OCI-M2 (cell line): Measurements from ENCODE around the gene PLIN5.
"Not testable (repeated sequence)": the region's sequence is repeated elsewhere in the genome, so short reads cannot be mapped to it uniquely, and the experiment has no call there.

Experiments used
- DNase-seq: peaks from one replicate; lab custom pipeline; 2025; ENCODE audit not compliant: unreplicated experiment; lab: John Stamatoyannopoulos, UW

The PLIN5 gene

DNA sequence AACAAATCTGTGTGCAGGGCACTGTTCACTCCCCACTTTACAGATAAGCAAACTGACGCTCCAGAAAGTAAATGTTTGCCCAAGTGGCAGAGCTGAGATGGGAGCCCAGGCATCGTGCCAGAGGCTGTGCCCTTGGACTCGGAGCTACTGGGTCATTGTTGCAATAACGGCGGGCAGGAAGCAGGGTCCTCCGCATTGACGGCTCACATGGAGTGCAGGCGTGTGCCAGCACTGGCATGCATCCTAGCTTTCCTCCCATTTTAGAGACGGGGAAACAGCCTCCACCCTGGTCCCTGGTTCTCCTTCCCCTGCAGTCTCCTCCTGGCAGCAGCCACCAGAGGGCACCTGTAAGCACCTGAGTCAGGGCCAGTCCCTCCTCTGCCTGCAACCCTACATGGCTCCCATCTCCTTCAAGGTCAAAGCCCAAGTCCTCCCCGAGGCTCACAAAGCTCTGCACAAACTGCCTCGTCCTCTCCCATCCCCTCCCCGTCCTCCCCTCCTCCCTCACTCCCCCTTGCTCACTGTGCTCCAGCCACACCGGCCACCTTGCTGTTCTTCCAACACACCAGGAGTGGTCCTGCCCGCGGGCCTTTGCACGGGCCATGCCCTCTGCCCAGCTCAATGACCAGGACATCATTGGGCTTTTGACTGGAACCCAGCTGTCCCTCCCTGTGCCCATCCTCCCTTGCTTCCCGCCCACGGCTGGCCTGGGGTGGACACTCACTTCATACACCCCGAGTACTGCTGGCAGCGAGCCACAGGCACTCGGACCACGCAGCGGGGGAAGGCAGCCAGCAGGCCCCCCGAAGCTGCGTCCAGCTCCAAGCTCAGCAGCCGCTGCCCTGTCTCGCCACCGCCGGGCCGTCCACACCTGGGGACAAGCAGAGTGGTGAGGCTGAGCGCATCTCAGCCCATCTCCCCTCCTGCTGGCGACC is 12.5 kb upstream of the PLIN5 start:
- no peak for DNase-seq

- no peak for DNase-seq
Measured at GRCh38 chr19:4543842-4544647, 9.0 kb upstream of the PLIN5 start.

GRCh38 chr19:4542896-4543841 is 8.1 kb upstream of the PLIN5 start:
- DNase-seq, result no peak

- not testable (repeated sequence) for DNase-seq
Measured at GRCh38 chr19:4541806-4542145, 6.8 kb upstream of the PLIN5 start.

DNA sequence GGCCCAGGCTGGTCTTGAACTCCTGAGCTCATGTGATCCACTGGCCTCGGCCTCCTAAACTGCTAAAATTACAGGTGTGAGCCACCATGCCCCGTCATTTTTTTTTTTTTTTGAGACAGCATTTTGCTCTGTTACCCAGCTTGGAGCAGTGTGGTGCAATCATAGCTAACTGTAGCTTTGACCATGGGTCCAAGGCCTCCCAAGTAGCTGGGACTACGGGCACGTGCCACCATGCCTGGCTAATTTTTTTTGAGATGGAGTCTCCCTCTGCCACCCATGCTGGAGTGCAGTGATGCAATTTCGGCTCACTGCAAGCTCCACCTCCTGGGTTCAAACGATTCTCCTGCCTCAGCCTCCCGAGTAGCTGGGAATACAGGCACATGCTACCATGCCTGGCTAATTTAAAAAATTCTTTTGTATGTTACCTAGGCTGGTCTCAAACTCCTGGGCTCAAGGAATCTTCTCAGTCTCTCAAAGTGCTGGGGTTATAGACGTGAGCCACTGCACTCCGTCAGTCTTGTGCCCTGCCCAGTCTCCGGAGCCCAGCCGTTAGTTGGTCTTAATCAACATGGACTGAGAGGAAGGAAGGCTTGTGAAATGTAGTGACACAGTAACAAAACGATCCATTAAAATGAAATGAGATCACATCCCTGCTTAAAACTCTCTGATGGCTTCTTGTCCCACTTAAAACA is 6.2 kb upstream of the PLIN5 start:
- no peak for DNase-seq

- DNase-seq, result no peak
Measured at GRCh38 chr19:4539693-4540581, 4.9 kb upstream of the PLIN5 start, which contains the start of gene LRG1. Gene LRG1 (minus strand): TSS chr19:4540036. CDS start chr19:4540013, 23 bp downstream.

GRCh38 chr19:4539169-4539692 is 4.2 kb upstream of the PLIN5 start:
- DNase-seq, result no peak

DNA sequence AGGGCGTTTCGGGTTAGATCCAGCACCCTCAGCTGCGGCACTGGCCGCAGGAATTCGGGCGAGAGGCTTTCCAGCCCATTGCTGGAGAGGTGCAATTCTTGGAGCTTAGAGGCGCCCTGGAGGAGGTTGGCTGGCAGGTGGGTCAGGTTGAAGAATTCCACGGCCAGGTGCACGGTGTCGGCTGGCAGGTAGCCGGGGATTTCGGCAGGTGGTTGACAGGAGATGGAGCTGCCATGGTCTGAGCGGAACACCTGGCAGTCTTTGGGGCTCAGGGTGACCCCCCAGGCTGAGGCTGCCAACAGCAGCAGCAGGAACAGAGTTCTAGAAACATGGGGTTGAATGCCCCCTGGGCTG is 3.6 kb upstream of the PLIN5 start:
- no peak for DNase-seq

DNA sequence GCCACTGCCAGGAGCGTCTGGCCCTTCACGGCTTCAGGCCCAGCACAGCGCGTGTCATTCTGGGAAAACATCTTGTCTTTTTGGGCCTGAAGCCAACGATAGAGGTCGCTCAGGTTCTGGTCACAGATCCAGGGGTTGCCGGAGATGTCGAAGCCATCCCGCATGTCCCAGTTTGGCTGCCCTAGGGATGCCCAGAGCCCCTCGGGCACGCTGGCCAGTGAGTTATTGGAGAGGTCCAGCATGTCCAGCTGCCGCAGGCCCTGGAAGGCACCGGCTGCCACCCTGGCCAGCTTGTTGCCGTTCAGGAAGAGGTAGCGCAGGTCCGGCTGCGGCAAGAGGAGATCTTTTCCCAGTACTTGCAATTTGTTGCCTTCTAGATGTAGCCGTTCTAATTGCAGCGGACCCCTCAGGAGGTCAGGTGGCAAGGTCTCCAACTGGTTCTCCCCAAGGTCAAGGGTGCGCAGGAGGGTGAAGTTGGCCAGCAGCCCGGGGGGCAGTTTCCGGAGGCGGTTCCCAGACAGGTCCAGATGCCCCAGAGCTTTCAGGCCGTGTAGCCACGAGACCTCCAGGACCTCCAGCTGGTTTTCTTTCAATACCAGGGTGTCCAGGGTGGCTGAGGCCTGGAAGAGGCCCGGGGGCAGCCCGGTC is 3.1 kb upstream of the PLIN5 start:
- DNase-seq, result no peak

- no peak for DNase-seq
Measured at GRCh38 chr19:4536798-4537197, 1.8 kb upstream of the PLIN5 start.

- DNase-seq, result no peak
Measured at GRCh38 chr19:4533835-4534424, 1.1 kb downstream of the PLIN5 start.

DNA sequence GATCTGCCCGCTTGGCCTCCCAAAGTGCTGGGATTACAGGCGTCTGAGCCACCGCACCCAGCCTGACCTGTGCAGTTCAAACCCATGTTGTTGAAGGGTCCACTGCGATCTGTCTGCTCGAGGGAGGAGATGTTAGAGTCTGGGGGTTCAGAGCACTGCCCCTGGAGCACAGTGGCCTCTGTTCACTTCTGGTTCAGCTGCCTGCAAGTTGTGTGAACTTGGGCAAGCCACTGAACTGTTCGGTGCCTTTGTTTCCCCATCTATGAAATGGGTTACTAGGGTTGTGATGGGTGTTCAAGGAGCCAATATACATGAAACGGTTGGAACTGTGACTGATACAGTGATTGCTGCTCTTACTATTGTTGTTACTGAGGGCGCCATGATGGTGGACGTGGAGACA is 1.7 kb downstream of the PLIN5 start:
- DNase-seq, result no peak

GRCh38 chr19:4531562-4532165 is 3.4 kb downstream of the PLIN5 start:
- DNase-seq, result no peak

GRCh38 chr19:4529924-4530522 is 5.0 kb downstream of the PLIN5 start:
- no peak for DNase-seq

DNA sequence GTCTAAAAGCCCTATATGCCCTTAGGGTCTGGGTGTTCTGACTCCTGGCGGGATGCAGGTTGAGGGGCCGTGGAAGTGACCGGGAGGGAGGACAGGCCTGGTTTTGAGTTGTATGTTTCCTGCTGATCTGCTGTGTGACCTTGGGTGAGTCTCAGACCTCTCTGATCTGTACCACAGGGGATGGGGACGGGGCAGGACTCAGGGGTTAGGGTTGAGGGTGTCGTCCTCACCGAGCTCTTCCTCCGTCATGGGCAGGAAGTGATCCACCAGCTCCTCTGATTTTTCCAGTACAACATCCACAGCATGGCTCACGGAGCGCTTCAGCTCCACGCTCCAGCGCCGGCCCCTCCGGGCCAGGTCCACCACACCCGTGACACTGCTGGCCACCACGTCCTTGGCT is 6.2 kb downstream of the PLIN5 start:
- no peak for DNase-seq

- DNase-seq, result not testable (repeated sequence)
Measured at GRCh38 chr19:4527377-4527776, 7.6 kb downstream of the PLIN5 start.

DNA sequence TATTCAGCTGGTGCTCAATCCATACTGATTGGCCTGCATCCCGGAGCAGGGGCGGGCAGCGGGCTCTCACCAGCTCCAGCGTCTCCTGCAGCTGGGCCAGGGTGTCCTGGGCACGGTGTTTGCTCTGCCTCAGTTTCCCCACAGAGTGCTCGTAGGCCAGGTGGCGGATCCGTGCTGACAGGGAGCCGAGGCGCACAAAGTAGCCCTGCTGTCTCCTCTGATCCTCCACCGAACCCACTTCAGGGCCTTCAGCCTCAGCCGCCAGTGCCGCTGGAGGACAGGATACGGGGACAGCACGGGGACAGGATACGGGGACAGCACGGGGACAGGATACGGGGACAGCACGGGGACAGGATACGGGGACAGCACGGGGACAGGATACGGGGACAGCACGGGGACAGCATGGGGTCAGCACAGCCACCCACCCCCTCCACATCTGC is 9.4 kb downstream of the PLIN5 start:
- no peak for DNase-seq
